ENCODE results near the gene DNAAF1.

DNAAF1 gene

GRCh38 chr16:84161801-84162200 is 16.7 kb downstream of the DNAAF1 start:
- DNase-seq, result no peak

DNA sequence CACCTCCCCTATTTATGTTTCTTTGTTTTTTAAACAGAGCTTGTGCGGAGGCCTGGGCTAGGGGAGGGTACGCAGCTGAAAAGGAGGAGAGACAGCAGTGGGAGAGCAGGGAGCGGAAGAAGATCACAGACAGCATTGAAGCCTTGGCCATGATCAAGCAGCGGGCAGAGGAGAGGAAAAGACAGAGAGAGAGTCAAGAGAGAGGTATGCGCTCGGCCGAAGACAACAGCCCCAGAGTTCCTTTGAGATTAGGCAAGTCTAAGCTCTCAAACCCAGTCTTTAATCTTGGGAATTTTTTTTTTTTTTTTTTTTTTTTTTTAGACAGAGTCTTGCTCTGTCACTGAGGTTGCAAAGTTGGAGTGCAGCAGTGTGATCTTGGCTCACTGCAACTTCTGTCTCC is 20.6 kb downstream of the DNAAF1 start:
- no peak for DNase-seq

DNA sequence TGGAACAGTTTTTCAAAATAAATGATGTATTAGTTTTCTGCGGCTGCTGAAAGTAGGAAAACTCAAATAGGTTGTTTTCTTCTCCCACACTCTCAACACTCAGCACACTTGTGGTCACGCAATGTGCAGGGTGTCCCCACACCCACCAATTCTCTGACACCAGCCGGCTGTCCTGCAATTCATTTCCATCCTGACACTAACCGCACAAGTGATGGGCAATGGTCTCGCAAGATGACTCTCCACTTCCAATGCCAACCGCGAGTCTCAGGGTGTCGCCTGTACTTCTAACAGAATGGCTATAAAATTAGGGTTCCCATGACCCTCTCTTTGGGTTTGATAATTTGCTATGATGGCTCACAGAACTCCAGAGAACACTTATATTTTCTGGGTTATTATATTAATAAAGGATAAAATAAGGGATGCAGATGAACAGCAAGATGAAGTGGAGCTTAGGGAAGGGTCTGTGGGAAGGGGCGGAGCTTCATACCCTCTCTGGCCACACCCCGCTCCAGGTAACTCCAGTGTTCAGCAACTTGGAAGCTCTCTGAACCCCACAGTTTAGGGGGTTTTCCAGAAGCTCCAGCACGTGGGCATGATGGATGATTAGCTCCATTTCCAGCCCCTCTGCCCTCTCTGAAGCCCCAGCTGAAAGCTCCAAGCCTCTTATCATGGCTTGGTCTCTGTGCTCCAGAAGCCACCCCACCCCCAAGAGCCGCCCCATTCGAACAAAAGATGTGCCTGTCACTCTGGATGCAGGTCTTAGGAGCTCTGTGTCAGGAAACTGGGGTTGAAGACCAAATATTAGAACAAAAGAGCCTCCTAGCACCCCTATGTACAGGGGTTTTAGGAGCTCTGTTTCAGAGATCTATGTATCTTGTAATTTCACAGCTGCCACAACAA is 21.9 kb downstream of the DNAAF1 start:
- no peak for DNase-seq

DNA sequence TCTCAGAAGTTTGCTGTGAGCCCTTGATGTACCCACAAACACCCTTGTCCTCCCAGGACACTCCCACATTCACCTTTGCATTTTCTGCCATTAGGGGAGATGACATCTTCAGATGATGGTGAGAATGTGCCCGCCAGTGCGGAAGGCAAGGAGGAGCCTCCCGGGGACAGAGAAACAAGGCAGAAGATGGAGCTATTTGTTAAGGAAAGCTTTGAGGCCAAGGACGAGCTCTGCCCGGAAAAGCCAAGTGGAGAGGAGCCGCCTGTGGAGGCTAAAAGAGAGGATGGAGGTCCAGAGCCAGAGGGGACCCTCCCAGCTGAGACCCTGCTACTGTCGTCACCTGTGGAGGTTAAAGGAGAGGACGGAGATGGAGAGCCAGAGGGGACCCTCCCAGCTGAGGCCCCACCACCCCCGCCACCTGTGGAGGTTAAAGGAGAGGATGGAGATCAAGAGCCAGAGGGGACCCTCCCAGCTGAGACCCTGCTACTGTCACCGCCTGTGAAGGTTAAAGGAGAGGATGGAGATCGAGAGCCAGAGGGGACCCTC is 24.7 kb downstream of the DNAAF1 start:
- no peak for DNase-seq

- DNase-seq, result no peak
Measured at GRCh38 chr16:84174396-84174795, 29.3 kb downstream of the DNAAF1 start.

- peak; percentile 74 for DNase-seq
Measured at GRCh38 chr16:84175350-84176081, 30.4 kb downstream of the DNAAF1 start.

DNA sequence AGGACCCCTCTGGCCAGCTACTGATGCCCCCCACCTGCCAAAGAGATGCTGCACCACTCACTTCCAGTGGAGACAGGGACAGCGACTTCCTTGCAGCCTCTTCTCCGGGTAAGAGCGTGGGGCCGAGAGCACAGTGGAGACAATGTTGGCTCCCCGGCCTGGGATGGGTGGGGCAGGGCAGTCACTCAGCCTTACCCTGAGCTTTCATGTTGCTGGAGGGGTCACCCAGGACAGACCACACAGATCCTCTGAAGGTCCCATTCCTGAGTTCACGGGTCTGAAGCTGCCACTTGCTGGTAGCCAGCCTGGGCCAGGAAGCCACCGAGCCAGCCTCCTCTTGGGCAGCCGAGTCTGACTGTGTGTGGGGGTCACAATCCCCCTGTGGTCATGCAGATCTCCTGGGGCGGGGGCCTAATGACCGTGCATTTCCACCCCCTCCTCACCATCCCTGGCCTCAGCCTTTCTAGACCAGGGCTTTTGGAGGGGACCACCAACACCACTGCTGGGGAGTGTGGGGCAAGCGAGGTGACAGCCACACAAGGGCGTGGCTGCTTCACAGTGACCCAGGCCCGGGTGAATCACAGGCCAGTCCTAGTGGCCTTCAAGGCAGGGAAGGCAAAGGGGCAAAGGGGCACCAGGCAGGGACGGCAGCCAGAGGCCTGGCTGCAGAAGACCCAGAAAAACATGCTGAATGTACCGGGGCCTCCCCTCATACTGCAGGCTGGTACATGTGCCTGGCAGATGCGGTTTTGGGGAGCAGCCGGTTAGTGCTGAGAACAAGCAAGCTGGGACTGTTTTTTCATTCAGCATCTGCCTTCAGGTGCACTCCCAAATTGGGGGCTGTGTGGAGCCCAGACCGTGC is 31.3 kb downstream of the DNAAF1 start:
- DNase-seq, result no peak

GRCh38 chr16:84177741-84178073 is 32.6 kb downstream of the DNAAF1 start:
- no peak for DNase-seq

- DNase-seq, result no peak
Measured at GRCh38 chr16:84178146-84178765, 33.1 kb downstream of the DNAAF1 start.

- DNase-seq, result no peak
Measured at GRCh38 chr16:84178892-84179611, 33.9 kb downstream of the DNAAF1 start.

DNA sequence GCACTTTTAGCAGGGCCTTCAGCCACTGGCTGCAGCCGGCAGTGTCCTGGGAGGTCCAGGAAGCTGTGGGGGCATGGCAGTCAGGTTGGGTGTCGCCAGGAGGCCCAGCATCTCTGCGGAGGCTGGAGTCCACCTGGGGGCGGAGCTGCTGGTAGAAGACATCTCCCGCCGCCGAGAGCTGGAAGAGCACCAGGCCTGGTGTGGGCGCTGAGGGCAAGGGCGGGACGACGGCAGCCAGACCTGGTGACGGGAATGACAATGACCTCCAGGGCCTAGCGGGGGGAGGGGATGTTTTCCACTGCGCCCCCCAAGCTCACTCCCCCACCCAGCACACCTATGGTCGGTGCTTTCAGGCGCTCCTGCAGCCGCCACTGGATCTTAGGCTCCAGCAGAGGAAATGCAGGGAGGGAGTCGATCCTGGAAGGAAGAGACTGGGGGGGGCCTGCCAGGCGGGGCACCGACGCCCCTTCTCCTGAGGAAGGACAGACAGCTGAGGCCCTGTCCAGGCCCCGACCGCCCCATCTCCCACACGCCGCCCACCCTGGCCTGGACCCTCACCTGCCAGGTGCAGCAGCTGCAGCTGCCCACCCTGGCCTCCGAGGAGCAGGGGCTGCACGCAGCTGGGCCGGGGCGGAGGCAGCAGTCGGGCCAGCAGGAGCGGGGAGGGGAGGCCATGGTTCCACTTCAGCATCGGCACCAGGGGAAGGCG is 34.7 kb downstream of the DNAAF1 start:
- DNase-seq, result no peak

GRCh38 chr16:84180519-84181140 is 35.5 kb downstream of the DNAAF1 start:
- DNase-seq, result no peak

DNA sequence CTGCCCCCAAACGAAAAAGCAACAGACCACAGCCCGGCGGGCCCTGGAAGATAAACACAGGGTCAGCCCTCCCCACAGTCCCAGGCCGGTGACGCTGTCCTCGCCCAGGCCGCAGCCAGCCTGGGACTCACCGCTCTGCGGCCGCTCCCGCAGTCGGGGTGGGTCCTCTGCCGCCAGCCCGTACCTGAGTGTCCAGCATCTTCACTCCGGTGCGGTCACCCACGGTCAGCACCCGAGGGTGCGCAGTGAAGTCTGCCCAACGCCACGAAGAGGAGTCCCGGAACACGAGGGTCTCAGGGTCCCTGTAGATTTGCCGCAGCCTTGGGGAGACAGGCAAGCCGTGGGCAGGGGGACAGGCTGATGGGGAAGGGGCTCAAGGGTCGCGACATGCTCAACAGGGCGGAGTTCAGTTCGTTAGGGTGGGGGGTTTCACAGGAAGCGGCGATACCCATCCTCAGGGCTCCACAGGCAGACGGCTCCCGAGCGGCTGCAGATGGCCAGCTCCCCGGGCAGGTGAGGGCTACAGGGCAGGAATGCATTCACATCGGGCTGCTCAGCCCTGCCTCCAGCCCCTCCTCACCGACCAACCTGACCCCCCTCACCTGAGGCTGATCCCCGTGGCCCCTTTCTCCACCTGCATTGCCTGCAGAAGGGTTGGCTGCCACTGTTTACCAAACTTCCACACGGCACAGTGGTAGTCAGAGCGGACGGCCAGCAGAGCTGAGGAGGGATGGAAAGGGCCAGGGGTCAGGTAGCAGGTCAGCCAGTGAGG is 36.2 kb downstream of the DNAAF1 start:
- DNase-seq, result no peak

GRCh38 chr16:84182104-84182503 is 37.0 kb downstream of the DNAAF1 start:
- DNase-seq, result no peak

DNA sequence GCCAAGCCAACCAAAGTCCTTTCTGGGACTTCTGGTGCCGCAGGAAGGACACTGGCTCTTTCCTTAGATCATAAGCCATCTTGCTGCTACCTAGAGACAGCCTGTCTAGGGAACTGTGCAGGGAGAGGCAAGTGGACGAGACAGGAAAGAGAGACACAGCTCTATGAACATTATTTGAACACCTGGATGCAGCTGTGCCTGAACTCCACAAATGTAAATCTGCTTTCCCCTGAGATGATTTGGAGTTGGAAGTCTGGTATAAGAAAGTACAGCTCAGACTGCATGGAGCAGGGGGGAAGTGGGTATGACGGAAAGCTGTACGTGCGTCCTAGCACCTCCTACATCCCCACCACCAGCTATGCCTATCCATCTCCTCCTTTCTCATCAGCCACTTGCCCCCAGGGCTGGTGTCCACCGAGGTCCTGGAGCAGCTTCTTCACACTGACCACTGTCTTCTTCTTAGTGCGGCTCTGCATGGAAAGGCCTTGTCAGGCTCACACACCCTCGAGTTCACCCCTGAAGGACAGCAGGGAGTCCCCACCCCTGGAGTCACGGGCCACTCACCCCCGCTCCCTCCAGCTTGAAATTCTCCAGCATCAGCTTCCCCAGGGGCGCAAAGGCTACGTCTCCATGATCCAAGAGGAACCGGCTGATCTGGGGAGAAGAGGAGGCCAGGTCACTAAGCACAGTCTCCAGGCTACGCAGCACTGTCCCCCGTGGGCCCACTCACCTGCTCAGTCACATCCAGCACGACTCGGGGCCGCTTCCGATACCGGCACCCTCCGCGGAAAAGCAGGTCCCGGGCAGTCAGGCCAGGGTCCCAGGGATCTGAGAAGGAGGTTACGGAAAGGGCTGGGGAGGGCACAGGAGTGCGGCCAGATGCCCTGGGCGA is 37.8 kb downstream of the DNAAF1 start:
- DNase-seq, result no peak

DNA sequence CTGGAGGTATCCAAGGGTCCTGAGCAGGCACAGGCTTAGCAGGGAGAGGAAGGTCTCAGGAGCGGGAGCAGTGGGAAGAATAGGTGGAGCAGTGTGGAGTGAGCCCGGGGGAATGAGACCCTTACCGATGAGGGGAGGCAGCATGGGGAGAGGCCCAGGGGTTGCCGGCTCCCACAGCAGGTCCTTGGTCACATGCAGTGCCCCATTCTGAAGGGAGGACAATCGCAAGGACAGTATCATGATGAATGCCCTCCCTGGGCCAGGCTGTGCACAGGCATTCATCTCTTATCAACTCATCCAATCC is 38.4 kb downstream of the DNAAF1 start:
- DNase-seq, result no peak

GRCh38 chr16:84183911-84184591 is 38.9 kb downstream of the DNAAF1 start:
- no peak for DNase-seq

DNA sequence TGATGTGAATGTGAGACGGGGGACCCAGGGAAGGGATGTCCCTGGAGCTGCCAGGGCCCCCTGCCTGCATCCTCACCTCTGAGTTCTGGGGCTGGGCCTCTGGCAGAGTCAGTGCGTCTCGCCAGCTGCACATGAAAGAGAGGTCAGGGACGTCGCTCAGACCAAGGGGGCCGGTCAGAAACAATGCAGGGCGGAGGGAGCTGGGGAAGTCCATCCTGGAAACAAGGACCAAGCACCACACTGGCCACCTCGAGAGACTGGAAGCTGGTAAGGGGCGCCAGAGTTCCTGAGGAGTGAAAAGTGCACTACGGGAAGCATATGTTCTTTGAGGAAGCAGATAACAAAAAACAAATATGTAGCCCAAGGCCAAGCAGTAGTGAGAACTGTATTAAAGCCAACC is 39.7 kb downstream of the DNAAF1 start:
- DNase-seq, result no peak
